ENCODE data around the gene AKAP10. TPM values are rescaled to one million over a fixed set of nuclear protein-coding genes. Genes with fewer than 3 reads are reported as not detected.
A peak's percentile ranks its signal among the peaks of the same experiment; 100 is the strongest.

Gene AKAP10
- total RNA-seq, 1 donor from 2014 or later = 27.8 TPM

DNA sequence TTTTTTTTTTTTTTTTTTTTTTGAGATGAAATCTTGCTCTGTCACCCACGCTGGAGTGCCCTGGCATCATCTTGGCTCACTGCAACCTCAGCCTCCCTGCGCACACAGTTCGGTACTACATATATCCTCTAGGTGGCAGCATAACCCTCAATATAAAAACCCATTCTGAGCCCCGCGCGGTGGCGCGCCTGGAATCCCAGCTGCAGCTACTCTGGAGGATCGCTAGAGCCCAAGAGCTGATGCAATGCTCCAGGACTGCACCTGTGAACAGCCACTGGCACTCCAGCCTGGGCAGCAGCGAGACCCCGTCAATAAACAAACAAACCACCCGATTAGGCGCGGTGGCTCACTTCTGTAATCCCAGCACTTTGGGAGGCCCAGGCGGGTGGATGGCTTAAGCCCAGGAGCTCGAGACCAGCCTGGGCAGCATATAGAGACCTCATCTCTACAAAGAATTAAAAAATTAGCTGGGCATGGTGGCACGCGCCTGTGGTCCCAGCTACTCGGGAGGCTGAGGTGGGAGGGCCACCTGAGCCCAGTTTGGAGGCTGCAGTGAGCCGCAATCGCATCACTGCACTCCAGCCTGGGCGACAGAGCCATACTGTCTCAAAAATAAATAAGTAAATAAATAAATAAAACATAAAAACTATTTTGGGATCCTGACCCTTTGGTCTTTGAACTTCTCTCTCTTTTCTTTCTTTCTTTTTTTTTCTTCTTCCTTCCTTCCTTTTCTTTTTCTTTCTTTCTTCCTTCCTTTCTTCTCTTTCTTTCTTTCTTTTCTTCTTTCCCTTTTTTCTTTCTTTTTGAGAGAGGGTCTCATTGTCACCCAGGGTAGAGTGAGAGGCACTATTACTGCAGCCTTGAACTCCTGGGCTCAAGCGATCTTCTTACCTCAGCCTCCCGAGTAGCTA, 15.4 kb upstream of the AKAP10 start:
- Mint-ChIP-seq H3K27ac (ENCODE audit: unreplicated experiment) (peak overlapping the region; percentile 71), H3K4me3 (ENCODE audit: unreplicated experiment) (no peak overlapping the region), H3K36me3 (ENCODE audit: low read depth, unreplicated experiment) (no peaks in the 10 kb centered on the region), H3K4me1 (ENCODE audit: low read depth, unreplicated experiment) (peaks cover 9% of the 10 kb centered on the region), H3K27me3 (ENCODE audit: low read depth, unreplicated experiment) (peaks cover 13% of the 10 kb centered on the region), H3K9me3 (ENCODE audit: unreplicated experiment) (no peaks in the 10 kb centered on the region)
- Histone ChIP-seq H4K20me1 (ENCODE audit: insufficient read depth, low read length) (no peaks in the 10 kb centered on the region), H3K9ac (ENCODE audit: low read length) (no peak overlapping the region), H3K4me3 (ENCODE audit: insufficient read depth, low read depth, low read length) (no peak overlapping the region), H3K27me3 (ENCODE audit: insufficient read depth, low read length) (no peaks in the 10 kb centered on the region), H3K79me2 (ENCODE audit: insufficient read depth, low read length) (no peaks in the 10 kb centered on the region), H3K4me1 (ENCODE audit: insufficient read depth, low read length) (no peaks in the 10 kb centered on the region), H3K9me3 (ENCODE audit: insufficient read depth, low read depth, low read length) (no peaks in the 10 kb centered on the region), H3K36me3 (ENCODE audit: insufficient read depth, low read length) (no peaks in the 10 kb centered on the region), H2AFZ (ENCODE audit: low read depth, low read length) (no peak overlapping the region), H3K4me2 (ENCODE audit: low read length) (peak overlapping the region; percentile 75), H3K27ac (ENCODE audit: low read depth, low read length) (no peak overlapping the region)
- DNase-seq (ENCODE audit: low read depth) (peak; percentile 64), FAIRE-seq (no peak)
- no peak for TF ChIP-seq EZH2 (IDR thresholded peaks at IDR 0.05; ENCODE audit: insufficient read depth, low read length)
- TF ChIP-seq, protein P1, sequence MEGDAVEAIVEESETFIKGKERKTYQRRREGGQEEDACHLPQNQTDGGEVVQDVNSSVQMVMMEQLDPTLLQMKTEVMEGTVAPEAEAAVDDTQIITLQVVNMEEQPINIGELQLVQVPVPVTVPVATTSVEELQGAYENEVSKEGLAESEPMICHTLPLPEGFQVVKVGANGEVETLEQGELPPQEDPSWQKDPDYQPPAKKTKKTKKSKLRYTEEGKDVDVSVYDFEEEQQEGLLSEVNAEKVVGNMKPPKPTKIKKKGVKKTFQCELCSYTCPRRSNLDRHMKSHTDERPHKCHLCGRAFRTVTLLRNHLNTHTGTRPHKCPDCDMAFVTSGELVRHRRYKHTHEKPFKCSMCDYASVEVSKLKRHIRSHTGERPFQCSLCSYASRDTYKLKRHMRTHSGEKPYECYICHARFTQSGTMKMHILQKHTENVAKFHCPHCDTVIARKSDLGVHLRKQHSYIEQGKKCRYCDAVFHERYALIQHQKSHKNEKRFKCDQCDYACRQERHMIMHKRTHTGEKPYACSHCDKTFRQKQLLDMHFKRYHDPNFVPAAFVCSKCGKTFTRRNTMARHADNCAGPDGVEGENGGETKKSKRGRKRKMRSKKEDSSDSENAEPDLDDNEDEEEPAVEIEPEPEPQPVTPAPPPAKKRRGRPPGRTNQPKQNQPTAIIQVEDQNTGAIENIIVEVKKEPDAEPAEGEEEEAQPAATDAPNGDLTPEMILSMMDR (IDR thresholded peaks at IDR 0.05; ENCODE audit: insufficient read depth, low read depth, low read length) = peak; percentile 69

DNA sequence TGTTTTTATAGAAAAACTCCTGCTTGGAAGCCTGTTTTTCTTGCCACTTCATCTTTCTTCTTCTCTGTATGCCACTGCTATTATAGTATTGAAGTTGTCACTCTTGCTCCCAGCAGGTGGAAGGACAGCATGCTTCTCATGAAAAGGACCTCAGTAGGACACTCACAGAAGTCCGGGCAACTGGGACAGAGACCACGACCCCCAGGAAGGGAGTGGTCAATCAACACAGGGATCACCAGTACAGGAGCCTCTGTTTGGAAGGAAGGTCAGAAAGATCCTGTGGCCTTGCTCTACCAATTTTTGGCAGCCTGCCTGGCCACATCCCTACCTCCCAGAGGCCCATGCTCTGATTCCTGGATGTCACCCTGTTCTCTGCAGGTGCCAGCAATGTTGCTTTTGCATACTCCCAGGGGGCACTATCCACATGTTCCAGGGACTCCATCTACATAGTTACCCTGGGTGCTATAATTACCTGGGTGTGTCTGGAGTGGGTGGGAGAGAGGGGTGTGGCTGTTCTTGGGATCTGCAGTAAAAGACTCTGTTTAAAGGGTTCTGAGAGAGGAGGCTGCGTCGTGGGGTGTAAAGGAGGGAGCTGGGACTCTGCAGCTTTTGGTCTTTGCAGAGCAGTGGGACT, 13.7 kb upstream of the AKAP10 start:
- DNase-seq (ENCODE audit: low read depth) (no peak), FAIRE-seq (no peak)
- Mint-ChIP-seq H3K27me3 (ENCODE audit: low read depth, unreplicated experiment) (peaks cover 13% of the 10 kb centered on the region), H3K36me3 (ENCODE audit: low read depth, unreplicated experiment) (no peaks in the 10 kb centered on the region), H3K4me3 (ENCODE audit: unreplicated experiment) (no peak overlapping the region), H3K27ac (ENCODE audit: unreplicated experiment) (no peak overlapping the region), H3K4me1 (ENCODE audit: low read depth, unreplicated experiment) (peaks cover 12% of the 10 kb centered on the region), H3K9me3 (ENCODE audit: unreplicated experiment) (peaks cover 4% of the 10 kb centered on the region)
- Histone ChIP-seq H3K27ac (ENCODE audit: low read depth, low read length) (no peak overlapping the region), H3K4me3 (ENCODE audit: insufficient read depth, low read depth, low read length) (no peak overlapping the region), H3K36me3 (ENCODE audit: insufficient read depth, low read length) (no peaks in the 10 kb centered on the region), H3K27me3 (ENCODE audit: insufficient read depth, low read length) (no peaks in the 10 kb centered on the region), H3K4me2 (ENCODE audit: low read length) (no peak overlapping the region), H4K20me1 (ENCODE audit: insufficient read depth, low read length) (no peaks in the 10 kb centered on the region), H2AFZ (ENCODE audit: low read depth, low read length) (no peak overlapping the region), H3K79me2 (ENCODE audit: insufficient read depth, low read length) (no peaks in the 10 kb centered on the region), H3K9me3 (ENCODE audit: insufficient read depth, low read depth, low read length) (no peaks in the 10 kb centered on the region), H3K4me1 (ENCODE audit: insufficient read depth, low read length) (no peaks in the 10 kb centered on the region), H3K9ac (ENCODE audit: low read length) (no peak overlapping the region)
- TF ChIP-seq, protein P1 (IDR thresholded peaks at IDR 0.05; ENCODE audit: insufficient read depth, low read depth, low read length) = no peak
- no peak for TF ChIP-seq EZH2 (IDR thresholded peaks at IDR 0.05; ENCODE audit: insufficient read depth, low read length)
